IMR-90 (cell line): ENCODE measurements around the gene EIF4G3.

Experiments used
- FOS ChIP-seq: fragments of 150-350 bp; IDR thresholded peaks from 2 replicates; pipeline ENCODE4 v1.6.1; 2016; ENCODE audit warnings: low read depth, low read length
- MAFK ChIP-seq: IDR thresholded peaks from 2 replicates; pipeline ENCODE4 v1.6.1; 2012; ENCODE audit warnings: low read depth, low read length, improper control_type of control experiment
- POLR2A ChIP-seq: IDR thresholded peaks from 2 replicates; pipeline ENCODE4 v1.6.1; 2012; ENCODE audit warnings: mild to moderate bottlenecking, low read depth, low read length
- RFX5 ChIP-seq: IDR thresholded peaks from 2 replicates; pipeline ENCODE4 v1.8.0; 2012; ENCODE audit warnings: low read depth, mild to moderate bottlenecking, low read length, moderate library complexity
- TF ChIP-seq, protein P1 (sequence below): conservative IDR thresholded peaks from 2 replicates; pipeline ENCODE4 v1.5.1; 2012; ENCODE audit warnings: mild to moderate bottlenecking, low read depth, low read length, improper control_type of control experiment

DNA sequence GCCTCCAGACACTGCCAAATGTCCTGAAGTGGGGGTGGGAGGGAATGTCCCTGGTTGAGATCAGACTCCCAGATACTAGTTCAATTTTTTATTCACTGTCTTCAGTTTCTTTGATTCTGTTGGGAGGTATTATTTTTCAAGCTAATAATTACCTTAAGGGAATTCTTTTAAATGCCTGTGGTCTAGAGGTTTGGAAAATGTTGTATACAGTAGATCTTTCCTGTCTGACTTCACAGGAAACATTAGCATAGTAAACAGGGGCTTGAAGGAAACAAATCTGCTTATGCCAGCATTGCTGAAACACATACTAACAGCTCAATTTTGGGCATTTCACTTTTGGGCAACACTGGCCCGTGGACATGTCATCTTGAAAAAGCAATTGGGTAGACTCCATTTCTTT, 305.3 kb downstream of the EIF4G3 start:
- TF ChIP-seq POLR2A (no peak), MAFK (0 out of 2 replicates have a peak, but pooled peaks have one; percentile 19), FOS (no peak), RFX5 (no peak)
- TF ChIP-seq, protein P1, sequence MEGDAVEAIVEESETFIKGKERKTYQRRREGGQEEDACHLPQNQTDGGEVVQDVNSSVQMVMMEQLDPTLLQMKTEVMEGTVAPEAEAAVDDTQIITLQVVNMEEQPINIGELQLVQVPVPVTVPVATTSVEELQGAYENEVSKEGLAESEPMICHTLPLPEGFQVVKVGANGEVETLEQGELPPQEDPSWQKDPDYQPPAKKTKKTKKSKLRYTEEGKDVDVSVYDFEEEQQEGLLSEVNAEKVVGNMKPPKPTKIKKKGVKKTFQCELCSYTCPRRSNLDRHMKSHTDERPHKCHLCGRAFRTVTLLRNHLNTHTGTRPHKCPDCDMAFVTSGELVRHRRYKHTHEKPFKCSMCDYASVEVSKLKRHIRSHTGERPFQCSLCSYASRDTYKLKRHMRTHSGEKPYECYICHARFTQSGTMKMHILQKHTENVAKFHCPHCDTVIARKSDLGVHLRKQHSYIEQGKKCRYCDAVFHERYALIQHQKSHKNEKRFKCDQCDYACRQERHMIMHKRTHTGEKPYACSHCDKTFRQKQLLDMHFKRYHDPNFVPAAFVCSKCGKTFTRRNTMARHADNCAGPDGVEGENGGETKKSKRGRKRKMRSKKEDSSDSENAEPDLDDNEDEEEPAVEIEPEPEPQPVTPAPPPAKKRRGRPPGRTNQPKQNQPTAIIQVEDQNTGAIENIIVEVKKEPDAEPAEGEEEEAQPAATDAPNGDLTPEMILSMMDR, result no peak
